Measurements from ENCODE around the gene FILIP1. TPM values are rescaled to one million over a fixed set of nuclear protein-coding genes. Genes with fewer than 3 reads are reported as not detected.

Gene FILIP1
- total RNA-seq, 3 donors from 2014 or later (not counting 1 experiment from before 2014, with no cell fraction given): not detected

- Mint-ChIP-seq H3K9me3 (peaks cover 0 to 2% of the 10 kb centered on the region in 2 donors), H3K27me3 (ENCODE audit: low read depth in 2 of 2) (peaks cover 3 to 9% of the 10 kb centered on the region in 2 donors), H3K36me3 (no peaks in the 10 kb centered on the region), H3K4me3 (no peak overlapping the region), H3K27ac (no peak overlapping the region), H3K4me1 (no peaks in the 10 kb centered on the region)
- WGBS (ENCODE audit: insufficient coverage): 80% methylated on average over 1 of the region's 1 CpG
- Histone ChIP-seq H3K4me3 (ENCODE audit: low read length) (no peak overlapping the region), H3K4me1 (ENCODE audit: control insufficient read depth, insufficient read depth, low read length) (no peaks in the 10 kb centered on the region), H3K36me3 (ENCODE audit: control insufficient read depth, insufficient read depth, low read length) (no peaks in the 10 kb centered on the region), H3K27me3 (ENCODE audit: control insufficient read depth, insufficient read depth, low read length) (no peaks in the 10 kb centered on the region), H3K27ac (ENCODE audit: low read length) (no peak overlapping the region), H3K9me3 (ENCODE audit: control insufficient read depth, insufficient read depth, low read length) (no peaks in the 10 kb centered on the region)
- ATAC-seq (no peak), DNase-seq (no peak)
- TF ChIP-seq CTCF (IDR thresholded peaks at IDR 0.05): no peak
- intact Hi-C loops (cut with micrococcal nuclease): no loop called here
These were observed 77.2 kb downstream of the FILIP1 start for GRCh38 chr6:75416443-75416842.

GRCh38 chr6:75415804-75416203 is 77.8 kb downstream of the FILIP1 start:
- Mint-ChIP-seq H3K27ac (no peak overlapping the region), H3K4me1 (no peaks in the 10 kb centered on the region), H3K4me3 (no peak overlapping the region), H3K36me3 (no peaks in the 10 kb centered on the region), H3K9me3 (peaks cover 0 to 2% of the 10 kb centered on the region in 2 donors), H3K27me3 (ENCODE audit: low read depth in 2 of 2) (peaks cover 3 to 9% of the 10 kb centered on the region in 2 donors)
- no peaks in the 10 kb centered on the region for H3K27me3 ChIP-seq (ENCODE audit: control insufficient read depth, insufficient read depth, low read length)
- H3K4me3 ChIP-seq (ENCODE audit: low read length): no peak overlapping the region
- H3K36me3 ChIP-seq (ENCODE audit: control insufficient read depth, insufficient read depth, low read length): no peaks in the 10 kb centered on the region
- H3K4me1 ChIP-seq (ENCODE audit: control insufficient read depth, insufficient read depth, low read length): no peaks in the 10 kb centered on the region
- ATAC-seq (no peak), DNase-seq (no peak)
- no peak overlapping the region for H3K27ac ChIP-seq (ENCODE audit: low read length)
- H3K9me3 ChIP-seq (ENCODE audit: control insufficient read depth, insufficient read depth, low read length): no peaks in the 10 kb centered on the region
- no CpG with 5 or more reads among the region's 1 CpG for WGBS (ENCODE audit: insufficient coverage)
- intact Hi-C loops (cut with micrococcal nuclease): no loop called here
- no peak for TF ChIP-seq CTCF (IDR thresholded peaks at IDR 0.05)

- Histone ChIP-seq H3K36me3 (ENCODE audit: control insufficient read depth, insufficient read depth, low read length) (no peaks in the 10 kb centered on the region), H3K4me1 (ENCODE audit: control insufficient read depth, insufficient read depth, low read length) (no peaks in the 10 kb centered on the region), H3K9me3 (ENCODE audit: control insufficient read depth, insufficient read depth, low read length) (no peaks in the 10 kb centered on the region), H3K4me3 (ENCODE audit: low read length) (no peak overlapping the region), H3K27ac (ENCODE audit: low read length) (no peak overlapping the region), H3K27me3 (ENCODE audit: control insufficient read depth, insufficient read depth, low read length) (no peaks in the 10 kb centered on the region)
- Mint-ChIP-seq H3K27ac (no peak overlapping the region), H3K4me3 (no peak overlapping the region), H3K36me3 (no peaks in the 10 kb centered on the region), H3K9me3 (peaks cover 0 to 2% of the 10 kb centered on the region in 2 donors), H3K27me3 (ENCODE audit: low read depth in 2 of 2) (peaks cover 3 to 9% of the 10 kb centered on the region in 2 donors), H3K4me1 (no peaks in the 10 kb centered on the region)
- ATAC-seq: no peak
- intact Hi-C loops (cut with micrococcal nuclease): no loop called here
- WGBS (ENCODE audit: insufficient coverage): 85% methylated on average over 4 of the region's 4 CpGs
- TF ChIP-seq CTCF (IDR thresholded peaks at IDR 0.05): no peak
- DNase-seq: no peak
These were observed 79.1 kb downstream of the FILIP1 start for GRCh38 chr6:75414445-75415021.
